ENCODE data around the gene DEFB132. TPM values are rescaled to one million over a fixed set of nuclear protein-coding genes. Genes with fewer than 3 reads are reported as not detected.

DEFB132 gene
- total RNA-seq, 1 donor from 2014 or later, result not detected

Other genes with a start within 250 kb of the DEFB132 start
- gene DEFB125, start 170.1 kb upstream of the DEFB132 start, total RNA-seq, result not detected
- gene DEFB126, start 115.1 kb upstream of the DEFB132 start, total RNA-seq, result not detected
- gene DEFB127, start 100.3 kb upstream of the DEFB132 start, total RNA-seq, result not detected
- not detected for gene DEFB128, start 68.0 kb upstream of the DEFB132 start, total RNA-seq
- gene DEFB129, start 30.5 kb upstream of the DEFB132 start, total RNA-seq, result not detected
- 8.7 TPM for gene C20orf96, start 33.0 kb downstream of the DEFB132 start, total RNA-seq
- 15.6 TPM for gene ZCCHC3, start 39.8 kb downstream of the DEFB132 start, total RNA-seq
- 17.0 TPM for gene SOX12, start 67.8 kb downstream of the DEFB132 start, total RNA-seq
- gene NRSN2, start 89.4 kb downstream of the DEFB132 start, total RNA-seq, result 39.6 TPM
- 6.2 TPM for gene TRIB3, start 123.0 kb downstream of the DEFB132 start, total RNA-seq
- gene RBCK1, start 150.6 kb downstream of the DEFB132 start, total RNA-seq, result 72.7 TPM
- gene TBC1D20, start 204.8 kb downstream of the DEFB132 start, total RNA-seq, result 32.5 TPM